Cardiac fibroblast (primary cell): ENCODE results near the gene SAMM50.
A peak's percentile ranks its signal among the peaks of the same experiment; 100 is the strongest.

Experiments
- DNase-seq, 2 donors: peaks; one replicate each; pipeline versions ENCODE4 v3.0.0 to v3.0.0-alpha.2; 2010; ENCODE audit warnings: low read depth in 2 of 2
- H3K4me3 ChIP-seq, 2 donors: replicated peaks in 1 of 2; 1 replicate in 1 of 2; 2 replicates in 1 of 2; pipeline ENCODE4 v1.5.1; 2011; ENCODE audit warnings: low read depth in 2 of 2, low read length in 2 of 2, mild to moderate bottlenecking in 2 of 2, moderate library complexity in 1 of 2
- TF ChIP-seq, protein P1 (sequence below): IDR thresholded peaks from one replicate; pipeline ENCODE4 v1.5.1; 2011; ENCODE audit warnings: low read depth, mild to moderate bottlenecking, low read length, inconsistent platforms

SAMM50 gene

DNA sequence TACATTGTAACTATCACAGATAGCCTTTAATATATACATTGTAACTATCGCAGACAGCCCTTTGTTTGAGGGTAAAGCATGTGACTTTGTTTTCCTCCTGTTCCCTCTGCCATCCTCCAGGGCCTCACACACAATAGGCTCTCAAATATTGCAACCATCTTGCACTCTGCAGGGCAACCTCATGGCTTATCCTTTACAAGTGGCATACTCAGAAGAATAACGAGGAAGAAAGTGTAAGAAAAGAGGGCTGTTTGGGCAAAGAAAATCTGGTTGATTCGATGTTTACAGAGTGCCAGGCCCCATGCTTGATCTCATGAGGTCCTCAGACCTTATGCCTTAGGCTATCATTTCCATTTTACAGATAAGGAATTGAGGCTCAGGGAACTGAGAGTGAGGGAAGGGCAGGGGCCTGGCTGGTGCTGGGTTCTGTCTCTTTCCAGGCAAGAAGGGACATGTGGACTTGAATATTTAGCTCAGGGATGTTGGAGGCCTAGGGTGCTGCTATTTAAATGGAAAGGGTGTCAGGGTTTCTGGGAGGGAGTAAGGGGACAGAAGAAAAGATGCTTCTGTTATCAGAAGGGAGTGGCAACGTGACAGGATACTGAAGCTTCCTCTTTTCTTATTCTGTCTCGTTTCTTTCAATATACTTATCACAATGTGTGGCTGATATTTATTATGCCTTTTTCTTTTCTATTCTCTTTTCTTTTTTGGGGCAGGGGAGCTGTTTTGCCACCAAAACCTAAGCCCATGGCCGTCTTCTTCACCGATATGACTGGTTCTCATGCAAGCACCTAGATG lies 1.1 kb upstream of the SAMM50 start:
- DNase-seq = no peak
- TF ChIP-seq, protein P1, sequence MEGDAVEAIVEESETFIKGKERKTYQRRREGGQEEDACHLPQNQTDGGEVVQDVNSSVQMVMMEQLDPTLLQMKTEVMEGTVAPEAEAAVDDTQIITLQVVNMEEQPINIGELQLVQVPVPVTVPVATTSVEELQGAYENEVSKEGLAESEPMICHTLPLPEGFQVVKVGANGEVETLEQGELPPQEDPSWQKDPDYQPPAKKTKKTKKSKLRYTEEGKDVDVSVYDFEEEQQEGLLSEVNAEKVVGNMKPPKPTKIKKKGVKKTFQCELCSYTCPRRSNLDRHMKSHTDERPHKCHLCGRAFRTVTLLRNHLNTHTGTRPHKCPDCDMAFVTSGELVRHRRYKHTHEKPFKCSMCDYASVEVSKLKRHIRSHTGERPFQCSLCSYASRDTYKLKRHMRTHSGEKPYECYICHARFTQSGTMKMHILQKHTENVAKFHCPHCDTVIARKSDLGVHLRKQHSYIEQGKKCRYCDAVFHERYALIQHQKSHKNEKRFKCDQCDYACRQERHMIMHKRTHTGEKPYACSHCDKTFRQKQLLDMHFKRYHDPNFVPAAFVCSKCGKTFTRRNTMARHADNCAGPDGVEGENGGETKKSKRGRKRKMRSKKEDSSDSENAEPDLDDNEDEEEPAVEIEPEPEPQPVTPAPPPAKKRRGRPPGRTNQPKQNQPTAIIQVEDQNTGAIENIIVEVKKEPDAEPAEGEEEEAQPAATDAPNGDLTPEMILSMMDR = no peak
- peak overlapping the region; percentile 66 to 90 for H3K4me3 ChIP-seq

DNA sequence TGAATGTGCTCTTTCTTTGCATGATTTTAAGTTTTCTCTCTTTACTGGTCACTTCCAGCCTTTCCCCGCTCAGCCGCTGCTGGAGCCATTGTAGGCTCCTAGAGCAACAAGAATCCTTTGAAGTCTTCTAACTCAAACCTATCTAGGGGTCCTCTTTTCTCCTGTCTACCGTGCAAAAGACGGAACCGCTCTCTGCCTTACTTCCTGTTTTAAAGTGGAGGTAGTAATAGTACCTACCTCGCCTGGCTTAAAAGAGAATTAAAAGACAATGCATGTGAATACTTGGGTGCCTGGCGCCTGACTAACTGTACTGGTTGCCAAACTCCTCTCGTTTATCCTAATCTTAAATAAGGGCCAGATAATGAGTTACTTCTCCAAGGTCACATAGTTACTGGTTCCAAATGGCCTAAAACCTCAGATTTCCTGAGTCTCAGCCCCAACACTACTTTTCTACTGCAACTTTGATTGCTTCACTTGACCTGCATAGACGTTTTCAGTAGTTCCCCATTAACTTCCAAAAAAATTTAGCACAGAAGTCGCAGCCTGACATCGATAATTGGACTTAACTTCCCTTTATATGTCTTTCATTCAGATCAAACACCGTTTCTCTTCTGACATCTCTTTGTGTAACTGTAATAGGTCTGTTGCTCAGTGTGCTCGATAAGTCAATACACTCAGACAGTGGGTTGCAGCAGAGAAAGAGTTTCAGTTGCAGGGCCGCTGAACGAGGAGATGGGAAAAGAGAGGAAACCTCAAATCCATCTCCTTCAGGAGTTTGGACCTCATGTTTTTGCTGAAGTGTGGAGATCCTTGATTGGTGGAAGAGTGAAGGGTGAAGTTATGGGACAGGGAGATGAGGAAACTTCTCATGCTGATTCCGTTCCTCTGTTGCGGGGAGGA lies 891 bp downstream of the SAMM50 start:
- DNase-seq = peak; percentile 15 to 27
- TF ChIP-seq, protein P1 = no peak
- peak overlapping the region; percentile 66 to 90 for H3K4me3 ChIP-seq

DNA sequence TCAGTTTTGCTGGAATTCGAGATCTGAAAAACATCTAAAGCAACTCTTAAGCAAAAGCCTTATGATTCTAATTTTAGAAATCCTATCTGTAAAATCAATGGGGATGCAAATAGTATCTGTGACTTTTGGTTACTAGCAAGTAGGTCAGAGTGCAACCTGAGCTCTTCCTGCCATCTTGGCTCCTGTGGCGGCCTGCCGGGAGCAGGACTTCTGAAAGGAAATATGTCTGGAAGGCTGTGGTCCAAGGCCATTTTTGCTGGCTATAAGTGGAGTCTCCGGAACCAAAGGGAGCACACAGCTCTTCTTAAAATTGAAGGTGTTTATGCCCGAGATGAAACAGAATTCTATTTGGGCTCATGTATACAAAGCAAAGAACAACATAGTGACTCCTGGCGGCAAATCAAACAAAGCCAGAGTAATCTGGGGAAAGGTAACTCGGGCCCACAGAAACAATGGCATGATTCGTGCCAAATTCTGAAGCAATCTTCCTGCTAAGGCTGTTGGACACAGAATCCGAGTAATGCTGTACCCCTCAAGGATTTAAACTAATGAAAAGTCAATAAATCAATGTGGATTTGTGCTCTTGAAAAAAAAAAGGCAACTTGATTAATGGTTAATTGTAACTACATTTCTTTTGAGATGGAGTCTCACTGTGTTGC lies 1.7 kb downstream of the SAMM50 start:
- H3K4me3 ChIP-seq = no peak overlapping the region
- peak; percentile 42 to 50 for DNase-seq
- TF ChIP-seq, protein P1 = no peak

DNA sequence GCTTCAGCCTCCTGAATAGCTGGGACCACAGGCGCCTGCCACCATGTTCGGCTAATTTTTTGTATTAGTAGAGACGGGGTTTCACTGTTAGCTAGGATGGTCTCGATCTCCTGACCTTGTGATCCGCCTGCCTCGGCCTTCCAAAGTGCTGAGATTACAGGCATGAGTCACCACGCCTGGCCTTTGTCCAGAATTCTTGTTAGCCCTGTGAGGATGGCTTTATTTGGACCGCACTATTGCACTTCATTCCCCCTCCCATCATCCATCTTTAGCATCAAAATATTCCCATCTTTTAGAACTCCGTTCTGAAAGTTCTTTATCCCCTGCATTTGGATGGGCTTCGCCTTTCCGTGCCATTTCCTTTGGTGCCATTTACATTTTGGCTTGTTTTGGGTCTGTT lies 2.6 kb downstream of the SAMM50 start:
- no peak overlapping the region for H3K4me3 ChIP-seq
- TF ChIP-seq, protein P1 = no peak
- DNase-seq = peak; percentile 39 to 46

DNA sequence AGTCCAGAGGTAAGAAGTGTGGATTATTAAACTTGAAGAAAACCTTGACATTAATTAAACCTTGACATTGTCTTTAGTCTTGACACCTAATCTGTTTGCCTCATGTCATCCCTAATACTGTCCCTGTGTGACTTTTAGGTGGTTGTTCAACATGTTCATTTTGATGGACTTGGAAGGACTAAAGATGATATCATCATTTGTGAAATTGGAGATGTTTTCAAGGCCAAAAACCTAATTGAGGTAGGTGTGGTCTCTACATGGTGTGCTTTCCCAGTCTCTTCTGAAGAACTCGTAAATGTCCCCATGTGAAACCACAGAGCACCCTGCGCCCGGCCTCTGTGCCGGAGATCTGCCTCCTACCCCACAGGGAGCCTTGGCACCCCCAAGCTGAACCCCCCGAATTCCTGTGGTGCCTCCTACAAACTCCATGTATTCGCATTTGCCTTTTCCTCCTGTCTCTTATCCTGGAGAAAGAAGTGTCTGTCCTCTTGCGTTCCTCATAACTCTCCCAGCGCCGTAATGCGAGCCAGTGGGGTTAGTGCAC lies 9.1 kb downstream of the SAMM50 start:
- no peak overlapping the region for H3K4me3 ChIP-seq
- TF ChIP-seq, protein P1 = no peak
- no peak for DNase-seq

DNA sequence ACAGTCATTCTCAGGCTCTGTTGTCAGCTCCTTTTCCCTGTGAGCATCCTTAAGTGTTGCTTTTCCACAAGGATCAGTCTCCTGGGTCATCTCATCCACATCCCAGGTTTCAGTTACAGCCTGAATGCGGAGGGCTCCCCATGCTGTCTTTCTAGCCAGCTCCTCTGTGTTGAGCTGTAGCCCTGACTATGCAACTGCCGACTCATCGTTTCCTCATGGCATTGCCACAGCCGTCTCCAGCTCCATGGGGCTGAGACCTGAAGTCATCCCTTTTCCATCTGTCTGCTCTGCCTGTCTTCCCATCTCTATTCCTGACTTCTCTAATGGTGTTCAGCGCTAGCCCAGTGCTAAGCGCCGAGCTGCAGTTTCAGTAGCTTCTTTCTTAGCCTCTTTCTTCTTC lies 11.8 kb downstream of the SAMM50 start:
- no peak overlapping the region for H3K4me3 ChIP-seq
- no peak for DNase-seq
- TF ChIP-seq, protein P1 = no peak
